ENCODE data around the gene MAP2K3.
"Not testable (repeated sequence)": the region's sequence is repeated elsewhere in the genome, so short reads cannot be mapped to it uniquely, and the experiment has no call there.

Gene MAP2K3

GRCh38 chr17:21341925-21342540 is 57.5 kb downstream of the MAP2K3 start:
- Histone ChIP-seq H3K4me1 (peaks cover 4 to 79% (median 54%) of the 10 kb centered on the region in 10 experiments; a peak in 18 of 20 replicates), H3K4me2 (peak overlapping the region in 4 of 11 experiments; percentile 18 to 43 (median 29); a peak in 4 of 22 replicates)
- not testable (repeated sequence) for H3K27me3 ChIP-seq; H4K20me1 ChIP-seq; H3K27ac ChIP-seq; H3K9me3 ChIP-seq (replicated peaks in 1 of 11); H3K9ac ChIP-seq; H3K36me3 ChIP-seq; H3K4me3 ChIP-seq

GRCh38 chr17:21343061-21343949 is 58.8 kb downstream of the MAP2K3 start:
- Histone ChIP-seq H3K4me1 (peaks cover 4 to 71% (median 49%) of the 10 kb centered on the region in 10 experiments; a peak in 18 of 20 replicates), H3K4me2 (peak overlapping the region in 4 of 11 experiments; percentile 15 to 46 (median 38); a peak in 7 of 22 replicates)
- not testable (repeated sequence) for H3K27ac ChIP-seq; H4K20me1 ChIP-seq; H3K9me3 ChIP-seq (replicated peaks in 1 of 11); H3K27me3 ChIP-seq; H3K36me3 ChIP-seq; H3K4me3 ChIP-seq; H3K9ac ChIP-seq

GRCh38 chr17:21344801-21345200 is 60.3 kb downstream of the MAP2K3 start:
- not testable (repeated sequence) for H3K4me3 ChIP-seq; H3K36me3 ChIP-seq; H4K20me1 ChIP-seq; H3K27me3 ChIP-seq; H3K9me3 ChIP-seq (replicated peaks in 1 of 11)
- Histone ChIP-seq H3K4me1 (peaks cover 9 to 70% (median 48%) of the 10 kb centered on the region in 10 experiments; a peak in 19 of 20 replicates), H3K9ac (peak overlapping the region in 4 of 11 experiments; percentile 5 to 24 (median 9); a peak in 1 of 22 replicates), H3K4me2 (peak overlapping the region in 9 of 11 experiments; percentile 37 to 87 (median 70); a peak in 17 of 22 replicates), H3K27ac (peak overlapping the region in 3 of 11 experiments; percentile 15 to 42 (median 18); a peak in 2 of 22 replicates)

GRCh38 chr17:21345236-21345635 is 60.7 kb downstream of the MAP2K3 start:
- H3K4me3 ChIP-seq = no peak overlapping the region; a peak in 1 of 20 replicates
- peak overlapping the region in 4 of 11 experiments; percentile 8 to 46 (median 17); a peak in 1 of 22 replicates for H3K9ac ChIP-seq
- H3K27ac ChIP-seq = peak overlapping the region in 4 of 11 experiments; percentile 15 to 42 (median 23); a peak in 3 of 22 replicates
- no peaks in the 10 kb centered on the region for H4K20me1 ChIP-seq
- peaks cover 9 to 70% (median 50%) of the 10 kb centered on the region in 10 experiments; a peak in 19 of 20 replicates for H3K4me1 ChIP-seq
- no peaks in the 10 kb centered on the region for H3K9me3 ChIP-seq (replicated peaks in 1 of 11)
- no peak for TF ChIP-seq Cebpa-rat (IDR thresholded peaks at IDR 0.05)
- peak overlapping the region in 10 of 11 experiments; percentile 35 to 87 (median 70); a peak in 18 of 22 replicates for H3K4me2 ChIP-seq
- H3K27me3 ChIP-seq = peaks cover 0 to 4% (median 0%) of the 10 kb centered on the region in 11 experiments; a peak in 1 of 22 replicates
- no peaks in the 10 kb centered on the region for H3K36me3 ChIP-seq

GRCh38 chr17:21346107-21346506 is 61.6 kb downstream of the MAP2K3 start:
- H3K4me3 ChIP-seq; H3K27me3 ChIP-seq; H3K36me3 ChIP-seq; H3K27ac ChIP-seq; H3K4me2 ChIP-seq; H3K9ac ChIP-seq; H3K9me3 ChIP-seq (replicated peaks in 1 of 11); H4K20me1 ChIP-seq: not testable (repeated sequence)
- H3K4me1 ChIP-seq = peaks cover 9 to 71% (median 54%) of the 10 kb centered on the region in 10 experiments; a peak in 19 of 20 replicates

- not testable (repeated sequence) for H3K27me3 ChIP-seq; H3K9me3 ChIP-seq (replicated peaks in 1 of 11); H3K4me3 ChIP-seq; H3K9ac ChIP-seq; H4K20me1 ChIP-seq; H3K36me3 ChIP-seq
- Histone ChIP-seq H3K27ac (peak overlapping the region in 1 of 11 experiments; percentile 21; a peak in 1 of 22 replicates), H3K4me2 (peak overlapping the region in 8 of 11 experiments; percentile 35 to 68 (median 56); a peak in 15 of 22 replicates), H3K4me1 (peaks cover 9 to 75% (median 61%) of the 10 kb centered on the region in 10 experiments; a peak in 19 of 20 replicates)
Observed at GRCh38 chr17:21346651-21347250, 62.2 kb downstream of the MAP2K3 start.

GRCh38 chr17:21347660-21348059 is 63.1 kb downstream of the MAP2K3 start:
- not testable (repeated sequence) for H4K20me1 ChIP-seq; H3K36me3 ChIP-seq; H3K9ac ChIP-seq; H3K4me3 ChIP-seq; H3K27ac ChIP-seq; H3K9me3 ChIP-seq (replicated peaks in 1 of 11); H3K4me2 ChIP-seq; H3K27me3 ChIP-seq
- peaks cover 9 to 78% (median 66%) of the 10 kb centered on the region in 10 experiments; a peak in 19 of 20 replicates for H3K4me1 ChIP-seq

GRCh38 chr17:21348081-21348925 is 63.8 kb downstream of the MAP2K3 start:
- H3K9me3 ChIP-seq (replicated peaks in 1 of 11); H3K36me3 ChIP-seq; H3K4me3 ChIP-seq; H3K27me3 ChIP-seq; H3K9ac ChIP-seq; H4K20me1 ChIP-seq: not testable (repeated sequence)
- Histone ChIP-seq H3K27ac (peak overlapping the region in 3 of 11 experiments; percentile 25 to 53 (median 50); a peak in 3 of 22 replicates), H3K4me1 (peaks cover 9 to 80% (median 69%) of the 10 kb centered on the region in 10 experiments; a peak in 19 of 20 replicates), H3K4me2 (peak overlapping the region in 9 of 11 experiments; percentile 32 to 74 (median 46); a peak in 12 of 22 replicates)

GRCh38 chr17:21348926-21349261 is 64.4 kb downstream of the MAP2K3 start:
- not testable (repeated sequence) for H3K9ac ChIP-seq; H3K27me3 ChIP-seq; H3K36me3 ChIP-seq; H3K4me3 ChIP-seq; H3K9me3 ChIP-seq (replicated peaks in 1 of 11); H4K20me1 ChIP-seq
- Histone ChIP-seq H3K4me2 (peak overlapping the region in 9 of 11 experiments; percentile 32 to 74 (median 46); a peak in 12 of 22 replicates), H3K4me1 (peaks cover 9 to 78% (median 68%) of the 10 kb centered on the region in 10 experiments; a peak in 19 of 20 replicates), H3K27ac (peak overlapping the region in 1 of 11 experiments; percentile 25; a peak in 1 of 22 replicates)

- not testable (repeated sequence) for H3K27me3 ChIP-seq; H4K20me1 ChIP-seq; H3K4me3 ChIP-seq; H3K9me3 ChIP-seq (replicated peaks in 1 of 11); H3K36me3 ChIP-seq
- Histone ChIP-seq H3K9ac (peak overlapping the region in 6 of 11 experiments; percentile 12 to 50 (median 34); a peak in 7 of 22 replicates), H3K4me1 (peaks cover 9 to 77% (median 64%) of the 10 kb centered on the region in 10 experiments; a peak in 19 of 20 replicates), H3K4me2 (peak overlapping the region in 10 of 11 experiments; percentile 9 to 81 (median 67); a peak in 17 of 22 replicates), H3K27ac (peak overlapping the region in 7 of 11 experiments; percentile 43 to 69 (median 50); a peak in 13 of 22 replicates)
Observed at GRCh38 chr17:21349358-21350050, 65.0 kb downstream of the MAP2K3 start.

GRCh38 chr17:21350495-21350894 is 66.0 kb downstream of the MAP2K3 start:
- H4K20me1 ChIP-seq = not testable (repeated sequence)
- Histone ChIP-seq H3K4me1 (peaks cover 5 to 67% (median 55%) of the 10 kb centered on the region in 10 experiments; a peak in 19 of 20 replicates), H3K9ac (peak overlapping the region in 1 of 11 experiments; percentile 39; a peak in 1 of 22 replicates)

More at GRCh38 chr17:21350495-21350894, 66.0 kb downstream of the MAP2K3 start:
- not testable (repeated sequence) for H3K4me3 ChIP-seq; H3K9me3 ChIP-seq (replicated peaks in 1 of 11); H3K27me3 ChIP-seq; H3K36me3 ChIP-seq
- peak overlapping the region in 3 of 11 experiments; percentile 15 to 50 (median 49); a peak in 3 of 22 replicates for H3K27ac ChIP-seq
- peak overlapping the region; percentile 44 to 68 (median 59); a peak in 21 of 22 replicates for H3K4me2 ChIP-seq
